ENCODE results near the gene ADD2. TPM values are rescaled to one million over a fixed set of nuclear protein-coding genes. Genes with fewer than 3 reads are reported as not detected.

The ADD2 gene
- total and polyA plus RNA-seq, 12 donors: 0.20 to 5.6 (median 1.9) TPM; not detected in 1

DNA sequence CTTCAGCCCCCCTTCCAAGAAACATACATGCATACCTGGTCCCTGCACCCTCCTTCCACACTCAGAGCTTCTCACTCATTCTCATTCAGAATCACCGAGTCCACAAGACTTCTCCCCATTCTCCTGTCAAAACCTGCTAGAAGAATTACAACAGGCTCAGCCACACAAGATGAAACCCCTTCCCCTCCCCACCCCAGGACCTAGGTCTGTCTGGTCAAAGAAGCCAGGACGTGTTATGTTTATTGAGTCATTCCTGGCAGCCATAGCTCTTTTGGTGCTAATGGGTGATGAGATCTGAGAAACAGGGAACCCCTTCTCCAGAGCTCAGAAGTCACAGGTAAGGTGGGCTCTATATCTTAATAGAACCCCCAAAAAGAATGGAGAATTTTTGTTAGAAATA, 1.4 kb upstream of the ADD2 start:
- DNase-seq: no peak
- no peaks in the 10 kb centered on the region for H3K9me3 ChIP-seq (replicated peaks in 1 of 3)
- no peaks in the 10 kb centered on the region for H3K36me3 ChIP-seq (replicated peaks in 1 of 2)
- 42 to 63% (median 52%) methylated on average over 2 of the region's 2 CpGs for WGBS, 4 donors
- intact Hi-C loops (cut with DNase I): no loop called here
- H3K27me3 ChIP-seq: peaks cover 31% of the 10 kb centered on the region
- no peak for TF ChIP-seq POLR2A (IDR thresholded peaks at IDR 0.05)
- TF ChIP-seq, protein P1, sequence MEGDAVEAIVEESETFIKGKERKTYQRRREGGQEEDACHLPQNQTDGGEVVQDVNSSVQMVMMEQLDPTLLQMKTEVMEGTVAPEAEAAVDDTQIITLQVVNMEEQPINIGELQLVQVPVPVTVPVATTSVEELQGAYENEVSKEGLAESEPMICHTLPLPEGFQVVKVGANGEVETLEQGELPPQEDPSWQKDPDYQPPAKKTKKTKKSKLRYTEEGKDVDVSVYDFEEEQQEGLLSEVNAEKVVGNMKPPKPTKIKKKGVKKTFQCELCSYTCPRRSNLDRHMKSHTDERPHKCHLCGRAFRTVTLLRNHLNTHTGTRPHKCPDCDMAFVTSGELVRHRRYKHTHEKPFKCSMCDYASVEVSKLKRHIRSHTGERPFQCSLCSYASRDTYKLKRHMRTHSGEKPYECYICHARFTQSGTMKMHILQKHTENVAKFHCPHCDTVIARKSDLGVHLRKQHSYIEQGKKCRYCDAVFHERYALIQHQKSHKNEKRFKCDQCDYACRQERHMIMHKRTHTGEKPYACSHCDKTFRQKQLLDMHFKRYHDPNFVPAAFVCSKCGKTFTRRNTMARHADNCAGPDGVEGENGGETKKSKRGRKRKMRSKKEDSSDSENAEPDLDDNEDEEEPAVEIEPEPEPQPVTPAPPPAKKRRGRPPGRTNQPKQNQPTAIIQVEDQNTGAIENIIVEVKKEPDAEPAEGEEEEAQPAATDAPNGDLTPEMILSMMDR (IDR thresholded peaks at IDR 0.05): no peak
- no peak overlapping the region for H3K27ac ChIP-seq
- H3K4me3 ChIP-seq: no peak overlapping the region
- H3K4me1 ChIP-seq (replicated peaks in 1 of 2): peaks cover 9 to 15% of the 10 kb centered on the region in 2 donors

- Histone ChIP-seq H3K27ac (no peak overlapping the region), H3K9me3 (replicated peaks in 1 of 3) (no peaks in the 10 kb centered on the region), H3K36me3 (replicated peaks in 1 of 2) (no peaks in the 10 kb centered on the region), H3K4me1 (replicated peaks in 1 of 2) (peaks cover 9 to 15% of the 10 kb centered on the region in 2 donors), H3K4me3 (no peak overlapping the region), H3K27me3 (peaks cover 34% of the 10 kb centered on the region)
- TF ChIP-seq, protein P1 (IDR thresholded peaks at IDR 0.05): no peak
- TF ChIP-seq POLR2A (IDR thresholded peaks at IDR 0.05): no peak
- intact Hi-C loops (cut with DNase I): no loop called here
- no peak for DNase-seq
- WGBS, 4 donors: 58 to 73% (median 66%) methylated on average over 7 of the region's 7 CpGs
Measured at GRCh38 chr2:70768590-70769085, 638 bp upstream of the ADD2 start.

DNA sequence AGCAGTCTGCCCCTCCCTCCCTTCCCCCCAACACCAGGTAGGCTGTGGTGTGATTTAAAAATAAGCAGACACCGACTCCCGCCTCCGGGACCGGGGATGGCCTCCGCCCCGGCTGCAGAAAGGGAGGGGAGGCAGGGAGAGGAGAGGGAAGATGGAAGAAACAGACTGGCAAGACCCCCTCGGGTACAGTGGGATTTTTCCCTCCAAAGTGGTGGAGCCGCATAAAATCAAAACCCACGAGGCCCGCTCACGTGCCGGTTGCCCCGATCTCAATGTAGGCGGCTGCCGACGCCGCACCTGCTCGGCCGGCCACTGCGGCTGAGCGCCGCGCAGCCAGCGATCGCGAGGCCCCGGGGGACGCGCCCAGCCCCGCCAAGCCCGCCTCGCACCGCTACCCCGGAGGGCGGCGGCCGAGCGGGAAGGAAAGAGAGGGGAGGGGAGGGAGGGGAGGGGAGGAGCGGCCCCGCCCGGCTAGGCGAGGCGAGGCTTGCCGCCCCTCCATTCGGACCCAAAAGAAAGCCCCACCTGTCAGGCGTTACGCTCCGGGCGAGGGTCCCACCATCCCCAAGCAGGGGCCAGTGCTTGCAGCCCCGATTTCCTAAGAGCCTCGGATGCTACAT, 811 bp downstream of the ADD2 start:
- Histone ChIP-seq H3K4me3 (peak overlapping the region in 1 of 4 donors; percentile 45), H3K27me3 (peaks cover 34% of the 10 kb centered on the region)
- intact Hi-C loops (cut with DNase I): no loop called here

DNA sequence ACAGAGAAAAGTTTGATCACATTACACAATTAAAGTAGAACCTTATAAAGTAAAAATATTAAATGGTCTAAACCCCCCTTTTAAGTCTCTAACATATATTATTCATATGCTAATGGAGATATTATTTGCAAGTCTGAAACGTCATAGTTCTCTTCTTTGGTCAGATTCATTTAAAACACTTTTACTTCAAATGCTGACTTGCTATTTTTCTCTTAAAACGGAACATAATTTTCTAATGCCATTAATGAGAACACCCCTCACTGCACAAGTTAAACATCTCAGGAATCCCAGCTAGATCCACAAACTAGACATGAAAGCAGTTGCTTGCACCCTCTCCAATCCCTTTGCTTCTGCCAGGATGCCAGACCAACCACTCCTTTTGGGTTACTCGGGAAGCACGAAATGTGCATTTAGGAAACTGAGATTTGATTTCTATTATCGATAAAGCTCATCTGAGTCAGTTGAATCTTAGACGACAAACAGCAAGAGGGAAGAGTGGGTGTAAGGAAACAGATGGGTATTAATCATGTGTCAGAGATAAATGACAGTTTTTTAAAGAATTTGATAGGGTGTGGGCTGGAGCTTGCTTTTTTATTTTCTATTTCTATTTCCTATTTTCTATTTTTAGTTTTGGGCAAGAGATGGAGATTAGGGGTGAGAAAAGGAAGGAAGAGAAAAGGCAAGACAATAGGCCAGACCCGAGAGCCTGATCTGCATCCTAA, 1.5 kb downstream of the ADD2 start:
- Histone ChIP-seq H3K4me3 (peak overlapping the region in 1 of 4 donors; percentile 45), H3K36me3 (replicated peaks in 1 of 2) (no peaks in the 10 kb centered on the region), H3K27ac (no peak overlapping the region), H3K9me3 (replicated peaks in 1 of 3) (no peaks in the 10 kb centered on the region), H3K4me1 (replicated peaks in 1 of 2) (peaks cover 9 to 15% of the 10 kb centered on the region in 2 donors), H3K27me3 (peaks cover 34% of the 10 kb centered on the region)
- TF ChIP-seq POLR2A (IDR thresholded peaks at IDR 0.05): no peak
- TF ChIP-seq, protein P1 (IDR thresholded peaks at IDR 0.05): no peak
- intact Hi-C loops (cut with DNase I): no loop called here
- DNase-seq: no peak
- 16 to 28% (median 22%) methylated on average over 7 of the region's 7 CpGs for WGBS, 4 donors

More for the DNA sequence above, 811 bp downstream of the ADD2 start:
- no peaks in the 10 kb centered on the region for H3K9me3 ChIP-seq (replicated peaks in 1 of 3)
- 1 to 2% (median 2%) methylated on average over 9 to 51 of the region's 51 CpGs for WGBS, 4 donors
- peak in 1 of 7 donors; percentile 15 for DNase-seq
- H3K4me1 ChIP-seq (replicated peaks in 1 of 2): peaks cover 9 to 15% of the 10 kb centered on the region in 2 donors
- no peak for TF ChIP-seq POLR2A (IDR thresholded peaks at IDR 0.05)
- TF ChIP-seq, protein P1 (IDR thresholded peaks at IDR 0.05): no peak
- H3K36me3 ChIP-seq (replicated peaks in 1 of 2): no peaks in the 10 kb centered on the region
- peak overlapping the region in 1 of 5 donors; percentile 30 for H3K27ac ChIP-seq

All from adrenal gland (tissue), 12 donors.